Nephron progenitor cell (in vitro differentiated cells): ENCODE results near the gene ISM2.

Experiments used
- DNase-seq: peaks from one replicate; pipeline ENCODE4 v3.0.0; 2021
- H3K27ac Mint-ChIP-seq: 2 replicates; pipeline ENCODE4 v1.8.0; 2021; ENCODE audit warnings: mild to moderate bottlenecking, moderate library complexity, mixed read lengths
- H3K27me3 Mint-ChIP-seq: 2 replicates; pipeline ENCODE4 v1.8.0; 2021; ENCODE audit warnings: mild to moderate bottlenecking, low read depth, mixed read lengths; ENCODE audit not compliant: poor library complexity
- H3K36me3 Mint-ChIP-seq: 2 replicates; pipeline ENCODE4 v1.8.0; 2021; ENCODE audit warnings: low read depth, mixed read lengths
- H3K4me1 Mint-ChIP-seq: 2 replicates; pipeline ENCODE4 v1.8.0; 2021; ENCODE audit warnings: mixed read lengths
- H3K4me3 Mint-ChIP-seq: 2 replicates; pipeline ENCODE4 v1.8.0; 2021; ENCODE audit warnings: mild to moderate bottlenecking, moderate library complexity, mixed read lengths
- H3K9me3 Mint-ChIP-seq: 2 replicates; pipeline ENCODE4 v1.8.0; 2021; ENCODE audit warnings: mild to moderate bottlenecking, moderate library complexity, mixed read lengths
- TF ChIP-seq, protein P1 (sequence below): fragments of 200-600 bp; sonication (generic); IDR thresholded peaks from 2 replicates; pipeline ENCODE4 v1.5.0; 2021; ENCODE audit warnings: antibody characterized with exemption

Gene ISM2

DNA sequence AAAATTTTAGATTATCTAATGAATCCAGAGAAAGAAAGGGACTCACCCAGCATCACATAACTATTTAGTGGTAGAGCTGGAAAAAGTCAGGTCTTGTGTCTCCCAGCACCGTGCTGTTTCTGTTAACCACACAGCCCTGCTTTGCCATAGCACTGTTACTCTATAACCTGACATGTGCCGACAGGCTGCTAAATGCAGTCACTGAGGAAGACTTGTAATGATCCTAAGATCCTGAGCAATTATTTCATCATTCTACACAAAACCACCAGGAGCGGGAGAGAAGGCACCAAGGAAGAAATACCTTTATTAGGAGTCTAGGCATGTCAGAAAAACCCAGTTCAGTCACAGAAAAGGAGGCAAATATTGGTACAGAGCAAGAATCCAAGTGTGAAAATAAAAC lies 72.2 kb downstream of the ISM2 start:
- H3K4me3 Mint-ChIP-seq, result no peak overlapping the region

GRCh38 chr14:77424862-77425261 lies 73.8 kb downstream of the ISM2 start:
- peaks cover 3% of the 10 kb centered on the region for H3K27me3 Mint-ChIP-seq
- H3K9me3 Mint-ChIP-seq, result peaks cover 14% of the 10 kb centered on the region
- no peak for DNase-seq
- H3K4me3 Mint-ChIP-seq, result no peak overlapping the region
- H3K4me1 Mint-ChIP-seq, result no peaks in the 10 kb centered on the region
- TF ChIP-seq, protein P1, sequence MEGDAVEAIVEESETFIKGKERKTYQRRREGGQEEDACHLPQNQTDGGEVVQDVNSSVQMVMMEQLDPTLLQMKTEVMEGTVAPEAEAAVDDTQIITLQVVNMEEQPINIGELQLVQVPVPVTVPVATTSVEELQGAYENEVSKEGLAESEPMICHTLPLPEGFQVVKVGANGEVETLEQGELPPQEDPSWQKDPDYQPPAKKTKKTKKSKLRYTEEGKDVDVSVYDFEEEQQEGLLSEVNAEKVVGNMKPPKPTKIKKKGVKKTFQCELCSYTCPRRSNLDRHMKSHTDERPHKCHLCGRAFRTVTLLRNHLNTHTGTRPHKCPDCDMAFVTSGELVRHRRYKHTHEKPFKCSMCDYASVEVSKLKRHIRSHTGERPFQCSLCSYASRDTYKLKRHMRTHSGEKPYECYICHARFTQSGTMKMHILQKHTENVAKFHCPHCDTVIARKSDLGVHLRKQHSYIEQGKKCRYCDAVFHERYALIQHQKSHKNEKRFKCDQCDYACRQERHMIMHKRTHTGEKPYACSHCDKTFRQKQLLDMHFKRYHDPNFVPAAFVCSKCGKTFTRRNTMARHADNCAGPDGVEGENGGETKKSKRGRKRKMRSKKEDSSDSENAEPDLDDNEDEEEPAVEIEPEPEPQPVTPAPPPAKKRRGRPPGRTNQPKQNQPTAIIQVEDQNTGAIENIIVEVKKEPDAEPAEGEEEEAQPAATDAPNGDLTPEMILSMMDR, result no peak
- no peak overlapping the region for H3K27ac Mint-ChIP-seq
- H3K36me3 Mint-ChIP-seq, result peaks cover 88% of the 10 kb centered on the region

More for the DNA sequence above, 72.2 kb downstream of the ISM2 start:
- peaks cover 84% of the 10 kb centered on the region for H3K36me3 Mint-ChIP-seq
- no peak overlapping the region for H3K27ac Mint-ChIP-seq
- peaks cover 3% of the 10 kb centered on the region for H3K27me3 Mint-ChIP-seq
- TF ChIP-seq, protein P1, result no peak
- DNase-seq, result no peak
- no peaks in the 10 kb centered on the region for H3K9me3 Mint-ChIP-seq
- H3K4me1 Mint-ChIP-seq, result no peaks in the 10 kb centered on the region
